Activated CD8-positive, alpha-beta memory T cell treated with anti-CD3 and anti-CD28 coated beads for 36 hours (primary cell): Measurements from ENCODE around the gene ZNF750. TPM values are rescaled to one million over a fixed set of nuclear protein-coding genes. Genes with fewer than 3 reads are reported as not detected.

Experiments
- CTCF ChIA-PET: fragments of 350-600 bp; sonication (Branson Sonifier 250); formaldehyde crosslinking; loops from one replicate; lab custom pipeline; 2021; ENCODE audit warnings: antibody characterized with exemption; lab: Charles Lee
- POLR2A ChIA-PET: fragments of 350-600 bp; sonication (Branson Sonifier 250); formaldehyde crosslinking; loops from one replicate; lab custom pipeline; 2021; ENCODE audit warnings: antibody characterized with exemption; lab: Charles Lee
- total RNA-seq, 2 experiments: library from RNA; stranded (reverse); gene quantifications; one replicate each; pipeline ENCODE4 v1.2.3, GENCODE V29; 2021

ZNF750 gene
- total RNA-seq, 2 experiments from 2014 or later = not detected

GRCh38 chr17:82875407-82875856, 35.6 kb upstream of the ZNF750 start:
- POLR2A ChIA-PET = no interaction called here
- CTCF ChIA-PET = interaction anchor here (0.9 to 1.6 kb wide), 2 partner anchors 12 to 94 kb away, joined by 3 to 6 read pairs; no protein-coding TSS in a partner anchor

DNA sequence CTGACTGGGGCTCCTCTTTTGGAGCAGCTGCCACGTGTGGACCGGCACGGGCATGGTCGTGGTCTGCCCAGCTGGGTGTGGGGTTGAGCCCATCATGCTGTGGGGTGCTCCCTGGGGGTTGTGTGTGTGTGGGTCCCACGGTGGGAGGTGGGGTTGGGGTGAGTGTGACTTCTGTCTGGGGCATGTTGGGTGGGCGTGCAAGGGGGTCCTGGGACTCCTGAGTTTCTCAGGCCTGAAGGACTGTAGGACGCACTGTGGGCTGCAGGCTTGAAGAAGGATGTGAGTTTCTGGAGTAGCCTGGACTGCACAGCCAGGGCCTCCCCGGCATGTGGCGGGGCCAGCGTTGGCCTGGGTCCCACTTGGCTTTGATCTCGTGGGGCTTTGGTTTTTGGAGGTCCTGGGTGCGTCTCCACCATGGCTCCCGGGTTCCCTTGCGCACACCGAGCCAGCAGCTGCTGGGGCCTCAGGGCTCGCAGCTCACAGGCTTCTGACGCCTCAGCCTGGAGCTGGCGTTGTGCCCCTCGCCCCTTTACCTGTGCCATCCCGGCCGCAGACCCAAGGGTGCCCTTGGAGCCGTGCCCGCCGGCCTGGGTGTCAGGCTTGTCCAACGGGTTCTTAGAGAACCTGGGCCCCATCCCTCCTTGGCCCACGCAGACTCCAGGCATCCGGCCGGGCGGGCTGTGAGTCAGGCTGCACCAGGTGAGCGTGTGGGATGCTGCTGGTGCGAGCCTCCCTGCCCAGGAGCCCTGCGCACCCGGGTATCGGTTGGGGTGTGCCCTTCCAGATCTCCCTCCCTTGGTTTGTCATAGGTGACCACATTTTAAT, 34.4 kb upstream of the ZNF750 start:
- CTCF ChIA-PET = interaction anchor here (1.0 to 1.6 kb wide), 3 partner anchors 11 to 93 kb away, joined by 3 to 6 read pairs (median 3); no protein-coding TSS in a partner anchor
- POLR2A ChIA-PET = no interaction called here

DNA sequence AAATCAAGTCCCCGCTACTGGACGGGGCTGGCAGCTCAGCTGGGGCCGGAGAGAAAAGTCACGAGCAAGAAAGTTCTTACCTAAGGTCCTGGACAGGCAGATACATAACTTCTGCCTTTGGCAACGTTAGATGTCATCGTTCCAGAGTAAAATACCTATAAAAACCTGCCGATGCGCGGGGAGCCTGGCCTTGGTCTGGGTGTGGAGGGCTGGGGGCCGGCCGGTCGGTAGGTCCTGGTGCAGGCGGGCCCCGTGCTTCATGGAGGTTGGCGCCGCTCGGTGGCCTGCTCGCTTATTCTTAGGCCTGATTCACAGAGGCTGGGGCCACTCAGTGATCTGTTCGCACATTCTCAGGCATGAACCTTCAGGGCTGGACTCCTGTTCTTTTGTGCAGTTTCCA, 33.7 kb upstream of the ZNF750 start:
- CTCF ChIA-PET = interaction anchor here (1.0 to 1.5 kb wide), 2 partner anchors 10 to 40 kb away, joined by 3 read pairs; no protein-coding TSS in a partner anchor
- POLR2A ChIA-PET = no interaction called here

- POLR2A ChIA-PET = no interaction called here
These were observed 33.0 kb upstream of the ZNF750 start for GRCh38 chr17:82872591-82873520.

GRCh38 chr17:82871776-82872561, 32.1 kb upstream of the ZNF750 start:
- ChIA-PET POLR2A (no interaction called here), CTCF (interaction anchor here (0.5 to 0.9 kb wide), 2 partner anchors 11 to 188 kb away, joined by 3 to 6 read pairs; no protein-coding TSS in a partner anchor)

More at GRCh38 chr17:82872591-82873520, 33.0 kb upstream of the ZNF750 start:
- CTCF ChIA-PET = interaction anchor here (1.0 kb wide), 1 partner anchor 39 kb away, joined by 3 read pairs; no protein-coding TSS in a partner anchor

DNA sequence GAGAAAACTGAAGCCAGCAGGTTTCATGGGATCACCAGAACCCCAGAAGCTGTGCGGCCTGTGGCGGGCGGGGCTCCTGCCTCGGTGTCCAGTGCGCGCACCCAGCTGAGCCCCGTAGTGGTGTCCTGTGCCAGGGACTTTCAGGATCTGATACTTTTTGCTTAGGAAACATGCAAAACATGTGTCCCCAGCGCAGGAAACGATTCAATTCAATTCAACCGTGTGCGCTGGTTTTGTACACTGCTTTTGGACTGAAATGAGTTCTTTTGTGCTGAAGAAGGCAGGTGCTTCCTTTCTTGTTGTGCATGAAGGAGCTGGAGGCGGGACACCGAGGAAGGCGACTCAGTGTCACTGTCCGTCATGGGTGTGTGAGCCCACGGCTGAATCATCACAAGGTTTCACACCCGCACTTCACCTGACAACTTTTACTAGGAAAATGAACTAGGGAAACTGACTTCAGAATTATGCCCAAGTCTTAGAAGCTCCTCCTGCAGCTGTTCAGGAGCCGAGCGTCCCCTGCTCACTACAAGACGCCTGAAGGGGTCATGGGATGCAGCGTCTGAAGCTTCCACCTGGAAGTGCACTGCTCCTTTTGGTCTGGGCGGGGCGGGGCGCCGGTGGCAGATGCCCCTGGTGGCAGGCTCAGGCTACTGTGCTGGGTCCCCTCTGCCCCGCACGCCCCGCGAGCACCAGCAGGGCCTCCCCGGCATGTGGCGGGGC, 31.4 kb upstream of the ZNF750 start:
- ChIA-PET CTCF (interaction anchor here (0.5 to 0.9 kb wide), 2 partner anchors 11 to 187 kb away, joined by 3 to 6 read pairs; no protein-coding TSS in a partner anchor), POLR2A (no interaction called here)

GRCh38 chr17:82870541-82870940, 30.7 kb upstream of the ZNF750 start:
- POLR2A ChIA-PET = no interaction called here
- CTCF ChIA-PET = no interaction called here

DNA sequence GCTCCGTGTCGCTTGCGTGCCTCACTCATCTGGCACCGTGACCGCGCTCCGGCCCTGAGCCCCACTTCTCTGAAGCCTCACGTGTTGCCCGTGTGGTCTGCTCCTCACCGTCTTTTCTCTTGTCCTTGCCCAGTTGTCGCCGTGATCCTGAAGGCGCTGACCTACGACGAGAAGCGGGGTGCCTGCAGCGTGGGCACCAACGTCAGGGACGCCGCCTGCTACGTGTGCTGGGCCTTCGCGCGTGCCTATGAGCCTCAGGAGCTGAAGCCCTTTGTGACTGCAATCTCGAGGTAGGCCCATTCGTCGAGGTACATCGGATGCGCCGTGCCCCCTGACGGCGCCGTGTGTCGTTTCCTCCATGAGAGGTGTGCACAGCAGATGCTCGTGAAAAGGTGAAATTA, 30.3 kb upstream of the ZNF750 start:
- CTCF ChIA-PET = no interaction called here

GRCh38 chr17:82869536-82869935, 29.7 kb upstream of the ZNF750 start:
- ChIA-PET CTCF (no interaction called here), POLR2A (no interaction called here)

More for the DNA sequence above, 30.3 kb upstream of the ZNF750 start:
- POLR2A ChIA-PET = no interaction called here

DNA sequence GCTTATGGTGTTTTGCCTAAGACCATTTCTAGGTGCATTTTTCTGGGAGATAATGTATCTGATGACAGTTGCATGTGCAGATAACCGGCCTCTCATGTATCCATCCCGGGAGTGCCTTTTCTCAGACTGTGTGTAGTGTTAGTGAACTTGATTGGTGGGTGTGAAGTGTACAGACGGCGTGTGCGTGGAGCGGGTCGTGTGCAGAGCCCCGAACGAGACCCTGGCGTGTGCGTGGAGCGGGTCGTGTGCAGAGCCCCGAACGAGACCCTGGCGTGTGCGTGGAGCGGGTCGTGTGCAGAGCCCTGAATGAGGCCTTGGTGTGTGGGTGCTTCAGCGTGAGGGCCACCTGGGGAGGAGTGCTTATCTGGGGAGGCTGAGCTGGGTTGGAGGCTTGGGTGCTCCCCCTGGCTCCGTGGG, 28.9 kb upstream of the ZNF750 start:
- POLR2A ChIA-PET = no interaction called here
- CTCF ChIA-PET = no interaction called here

DNA sequence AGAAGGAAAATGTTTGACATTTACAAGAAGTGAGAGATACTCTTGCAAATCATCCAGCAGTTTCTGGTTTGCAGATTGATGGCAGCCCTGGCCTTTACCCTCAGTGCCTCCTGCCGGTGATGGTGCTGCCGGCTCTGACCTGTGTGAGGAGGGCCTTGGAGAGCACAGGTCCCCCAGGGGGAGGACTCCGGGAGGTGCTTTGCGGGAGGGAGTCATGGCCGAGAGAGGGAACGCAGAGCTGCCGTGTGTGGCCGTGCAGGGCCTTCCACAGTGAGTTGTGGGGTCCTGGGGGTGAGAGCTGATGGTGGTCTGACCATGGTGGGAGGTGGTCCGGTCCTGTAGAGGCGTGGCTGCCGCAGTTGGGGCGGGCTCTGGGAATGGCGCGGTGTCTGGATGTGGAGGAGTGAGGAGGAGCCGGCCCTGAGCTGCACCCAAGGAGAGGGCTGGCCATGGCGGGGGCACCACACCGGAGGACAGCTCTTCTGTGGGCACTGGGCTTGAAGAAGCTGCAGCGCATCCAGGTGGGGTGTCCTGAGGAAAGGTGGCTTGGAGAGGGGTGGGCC, 28.0 kb upstream of the ZNF750 start:
- ChIA-PET CTCF (no interaction called here), POLR2A (no interaction called here)

- ChIA-PET POLR2A (no interaction called here), CTCF (no interaction called here)
These were observed 26.9 kb upstream of the ZNF750 start for GRCh38 chr17:82866590-82867191.

DNA sequence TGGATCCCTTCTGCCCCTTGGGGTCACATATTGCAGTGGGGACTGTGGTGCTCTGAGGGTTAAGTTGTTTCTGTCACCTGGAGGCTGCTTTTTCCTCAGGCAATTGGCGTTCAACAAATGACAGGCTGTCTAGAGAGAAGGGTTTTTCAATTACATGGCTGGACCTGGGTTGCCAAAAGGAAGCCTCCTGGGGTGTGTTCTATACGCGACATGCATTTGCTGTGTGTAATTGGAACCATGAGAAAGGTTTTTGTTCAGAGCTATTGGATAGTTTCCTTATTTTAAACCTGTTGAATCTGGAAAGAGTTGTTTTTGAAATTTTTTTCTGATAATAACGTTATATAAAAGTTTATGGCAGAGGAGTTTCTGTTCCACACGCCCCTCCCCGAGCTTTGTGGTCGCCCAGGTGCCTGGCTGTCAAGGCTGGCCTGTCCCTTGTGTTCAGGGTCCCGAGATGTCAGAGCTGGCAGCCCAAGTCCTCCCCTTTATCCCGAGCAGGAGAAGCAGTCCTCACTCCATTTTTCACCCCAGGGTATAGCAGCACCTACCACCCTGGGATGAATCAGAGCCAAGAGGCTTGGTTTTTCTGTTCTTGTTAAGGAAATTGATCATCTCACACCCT, 26.1 kb upstream of the ZNF750 start:
- ChIA-PET CTCF (no interaction called here), POLR2A (no interaction called here)

DNA sequence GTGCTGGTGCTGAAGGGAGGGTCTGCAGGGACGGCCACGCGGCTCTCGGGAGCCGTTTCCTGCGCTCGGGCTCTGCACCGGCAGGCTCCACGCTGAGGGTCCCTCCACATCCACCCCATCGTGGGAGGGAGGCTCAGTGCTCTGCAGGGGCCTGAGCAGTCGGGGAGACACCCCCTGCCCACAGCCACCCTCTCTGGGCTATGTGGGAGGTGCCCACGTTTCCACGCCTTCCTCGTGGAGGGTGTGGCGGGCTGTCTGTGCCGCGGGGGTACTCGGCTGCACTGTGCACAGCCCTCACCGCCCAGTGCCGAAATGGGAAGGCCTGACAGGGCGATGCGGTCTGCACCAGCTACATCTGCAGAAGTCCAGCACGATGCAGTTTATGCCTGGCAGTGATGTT, 25.5 kb upstream of the ZNF750 start:
- CTCF ChIA-PET = no interaction called here
- POLR2A ChIA-PET = interaction anchor here (0.6 to 2.4 kb wide), 2 partner anchors 19 to 216 kb away, joined by 3 to 19 read pairs; no protein-coding TSS in a partner anchor

GRCh38 chr17:82864713-82865248, 25.0 kb upstream of the ZNF750 start:
- CTCF ChIA-PET = interaction anchor here (1.0 to 2.1 kb wide), 3 partner anchors 23 to 189 kb away, joined by 3 to 7 read pairs (median 3); no protein-coding TSS in a partner anchor
- POLR2A ChIA-PET = interaction anchor here (0.6 to 2.4 kb wide), 3 partner anchors 19 to 216 kb away, joined by 3 to 19 read pairs (median 3); no protein-coding TSS in a partner anchor
